HepG2 (cell line): ENCODE results near the gene TBX6. TPM values are rescaled to one million over a fixed set of nuclear protein-coding genes. Genes with fewer than 3 reads are reported as not detected.
A peak's percentile ranks its signal among the peaks of the same experiment; 100 is the strongest.

Experiments
- ATAC-seq: fragments of 200-7000 bp; cut with Tn5 transposase; 3 replicates; pipeline ENCODE4 v1.9.1; 2020; ENCODE audit warnings: mild to moderate bottlenecking, moderate library complexity
- BruUV-seq: library from RNA; stranded (reverse); fragments of 400-500 nt; replicated peaks from 2 replicates; lab custom pipeline; 2021; lab: Mats Ljungman, UMichigan
- CTCF ChIA-PET: fragments of 300-600 bp; formaldehyde crosslinking; extraction: SDS; loops from one replicate; lab custom pipeline; 2021; ENCODE audit warnings: low total read pairs, inconsistent platforms, low intra/inter-chr PET ratio; lab: Yijun Ruan, JAX
- POLR2A ChIA-PET: fragments of 350-600 bp; sonication (Branson Sonifier 250); formaldehyde crosslinking; loops from one replicate; lab custom pipeline; 2020; ENCODE audit warnings: antibody characterized with exemption, inconsistent platforms; lab: Yijun Ruan, JAX
- DNase-seq: peaks from one replicate; pipeline ENCODE4 v3.0.0-alpha.2; 2015; ENCODE audit warnings: low spot score
- FAIRE-seq: peaks from 3 replicates; lab custom pipeline; 2011; peaks lifted over from hg19 to GRCh38; lab: Jason Lieb, UNC
- H2AFZ ChIP-seq: one replicate; pipeline ENCODE4 v1.6.1; 2011; ENCODE audit warnings: low read length, inconsistent platforms
- H3K27ac ChIP-seq: fragments of 300-600 bp; 3 replicates; pipeline ENCODE4 v1.8.0; 2011; ENCODE audit warnings: mixed run types, mild to moderate bottlenecking, mixed read lengths, low read length, inconsistent platforms; ENCODE audit not compliant: insufficient read depth; ENCODE audit errors: extremely low read length
- H3K27me3 ChIP-seq, 2 experiments: fragments of 200-600 bp in 1 of 2; 2 replicates in 1 of 2; 3 replicates in 1 of 2; pipeline versions ENCODE4 v1.6.0 to v1.8.0; 2011; ENCODE audit warnings: low read length in 2 of 2, mild to moderate bottlenecking in 2 of 2, moderate library complexity in 2 of 2, inconsistent platforms in 1 of 2; ENCODE audit not compliant: insufficient read depth in 2 of 2, control insufficient read depth in 1 of 2
- H3K36me3 ChIP-seq, 2 experiments: fragments of 200-600 bp in 1 of 2; replicated peaks in 1 of 2; 2 replicates in 1 of 2; 3 replicates in 1 of 2; pipeline versions ENCODE4 v1.5.1 to v1.8.0; 2011; ENCODE audit warnings: low read length in 2 of 2, inconsistent platforms in 1 of 2; ENCODE audit not compliant: insufficient read depth in 2 of 2, control insufficient read depth in 1 of 2
- H3K4me1 ChIP-seq: 2 replicates; pipeline ENCODE4 v1.5.1; 2012; ENCODE audit warnings: low read length, inconsistent platforms; ENCODE audit not compliant: insufficient read depth
- H3K4me2 ChIP-seq: 2 replicates; pipeline ENCODE4 v1.6.0; 2011; ENCODE audit warnings: low read depth, low read length, inconsistent platforms
- H3K4me3 ChIP-seq, 3 experiments: fragments of 200-600 bp in 1 of 3; sonication (generic), shearing (Covaris generic) in 1 of 3; replicated peaks in 1 of 3; 2 replicates each; pipeline ENCODE4 v1.5.1; 2011 to 2016; ENCODE audit warnings: low read length in 3 of 3, inconsistent platforms in 2 of 3, low read depth in 2 of 3, mild to moderate bottlenecking in 2 of 3, control low read depth in 1 of 3, mixed read lengths in 1 of 3; ENCODE audit not compliant: insufficient read depth in 1 of 3
- H3K79me2 ChIP-seq: one replicate; pipeline ENCODE4 v1.6.1; 2011; ENCODE audit warnings: low read length, inconsistent platforms; ENCODE audit not compliant: insufficient read depth
- H3K9ac ChIP-seq: 2 replicates; pipeline ENCODE4 v1.6.0; 2011; ENCODE audit warnings: mild to moderate bottlenecking, low read depth, low read length, inconsistent platforms; ENCODE audit not compliant: insufficient read depth
- H3K9me3 ChIP-seq: 2 replicates; pipeline ENCODE4 v1.5.1; 2012; ENCODE audit warnings: mild to moderate bottlenecking, low read length
- H4K20me1 ChIP-seq: 2 replicates; pipeline ENCODE4 v1.6.0; 2011; ENCODE audit warnings: inconsistent platforms, mild to moderate bottlenecking, low read length, moderate library complexity; ENCODE audit not compliant: insufficient read depth
- ATRX ChIP-seq: sonication (generic); formaldehyde crosslinking; IDR thresholded peaks from 2 replicates; pipeline ENCODE4 v1.4.0; 2020; ENCODE audit warnings: missing genetic modification reagents, borderline replicate concordance
- CENPBD1 ChIP-seq: sonication (generic); formaldehyde crosslinking; IDR thresholded peaks from 2 replicates; pipeline ENCODE4 v1.8.0; 2022; ENCODE audit warnings: missing genetic modification reagents, low read depth, mild to moderate bottlenecking, borderline replicate concordance
- HOXD1 ChIP-seq: sonication (generic); formaldehyde crosslinking; IDR thresholded peaks from 2 replicates; pipeline ENCODE4 v1.5.0; 2020; ENCODE audit warnings: missing genetic modification reagents
- KDM5B ChIP-seq: sonication (generic); formaldehyde crosslinking; IDR thresholded peaks from 2 replicates; pipeline ENCODE4 v1.4.0; 2020; ENCODE audit warnings: missing genetic modification reagents, mild to moderate bottlenecking, borderline replicate concordance
- RERE ChIP-seq: IDR thresholded peaks from 2 replicates; pipeline ENCODE4 v1.6.1; 2016; ENCODE audit warnings: low read depth, missing genetic modification reagents, missing compliant biosample characterization
- SIN3A ChIP-seq: IDR thresholded peaks from 2 replicates; pipeline ENCODE4 v1.6.1; 2011; ENCODE audit warnings: low read depth, mild to moderate bottlenecking, control low read depth, low read length, borderline replicate concordance
- ZNF10 ChIP-seq: sonication (generic); formaldehyde crosslinking; IDR thresholded peaks from 2 replicates; pipeline ENCODE4 v1.4.0; 2020; ENCODE audit warnings: mild to moderate bottlenecking, low read depth, missing genetic modification reagents, borderline replicate concordance
- WGBS: methylation state at CpG from one replicate; pipeline ENCODE4 v1.1.6; 2017; ENCODE audit warnings: low lambda C conversion rate; 5-methylcytosine and 5-hydroxymethylcytosine counted together
- in situ Hi-C: cut with HindIII; loops from 2 replicates; pipeline ENCODE4 v1.10.0; 2017; ENCODE audit warnings: low pct_unique_long_range_greater_than_20kb; ENCODE audit not compliant: extremely low pct_ligation_motif_present
- intact Hi-C: fragments of 100-400 bp; cut with micrococcal nuclease; formaldehyde crosslinking; loops from one replicate; pipeline ENCODE4 v1.10.0; 2022; ENCODE audit not compliant: unreplicated experiment
- polyA plus RNA-seq, 8 experiments: library from polyadenylated mRNA; depleted of rRNA in 3 of 8; stranded (reverse) in 7 of 8; unstranded in 1 of 8; fragments of >200 nt; fragmentation: Illumina TruSeq in 4 of 8; extraction: Trizol in 4 of 8; gene quantifications; 2 replicates each; pipeline versions ENCODE4 v1.2.1 to v1.2.3, GENCODE V29; 2011 to 2016; ENCODE audit warnings: low read depth in 4 of 8, missing spikeins in 1 of 8, mixed read lengths in 1 of 8; ENCODE audit not compliant: insufficient read depth in 1 of 8
- total RNA-seq, 5 experiments: library from RNA; depleted of rRNA; stranded (reverse); fragments of >200 nt; fragmentation: Illumina TruSeq; extraction: Trizol; gene quantifications; 2 replicates each; pipeline ENCODE4 v1.2.3, GENCODE V29; 2016; ENCODE audit warnings: low read depth in 1 of 5
- TF ChIP-seq, protein P1 (sequence below): sonication (generic); formaldehyde crosslinking; conservative IDR thresholded peaks from 2 replicates; pipeline ENCODE4 v1.4.0; 2020; ENCODE audit warnings: missing genetic modification reagents
- TF ChIP-seq, protein P2 (sequence below), 2 experiments: sonication (generic) in 1 of 2; formaldehyde crosslinking in 1 of 2; IDR thresholded peaks; 2 replicates each; pipeline versions ENCODE4 v1.4.0 to v1.6.1; 2018 to 2020; ENCODE audit warnings: missing genetic modification reagents in 2 of 2, borderline replicate concordance in 1 of 2, low read depth in 1 of 2, mild to moderate bottlenecking in 1 of 2, missing biosample characterization in 1 of 2

Gene TBX6
- total and polyA plus RNA-seq, 2 of the 13 experiments (the other 11 are each of a cell fraction or from before 2014, with no cell fraction given), result 0.24 to 0.42 TPM

DNA sequence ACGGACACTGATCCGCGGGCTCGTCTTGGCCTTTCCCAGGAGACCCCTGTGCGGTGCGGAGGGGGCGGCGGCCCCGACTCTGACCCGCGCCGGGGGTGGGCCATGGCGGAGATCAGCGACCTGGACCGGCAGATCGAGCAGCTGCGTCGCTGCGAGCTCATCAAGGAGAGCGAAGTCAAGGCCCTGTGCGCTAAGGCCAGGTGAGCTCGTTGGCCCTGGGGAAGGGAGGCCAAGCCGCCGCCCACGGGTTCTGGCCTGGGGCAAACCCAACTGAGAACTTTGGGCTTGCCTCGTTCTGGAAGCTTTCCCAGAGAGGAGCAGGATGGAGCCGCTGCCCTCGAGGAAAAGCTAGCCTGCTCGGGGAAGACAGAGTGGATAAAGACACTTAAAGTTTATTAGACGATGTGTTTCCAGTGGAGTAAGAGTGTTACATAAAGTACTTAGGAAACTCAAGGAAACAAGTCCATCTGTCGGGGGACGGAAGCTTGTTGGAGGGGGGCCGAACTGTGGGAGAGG lies 15.4 kb downstream of the TBX6 start (continued):
- TF ChIP-seq, protein P1, sequence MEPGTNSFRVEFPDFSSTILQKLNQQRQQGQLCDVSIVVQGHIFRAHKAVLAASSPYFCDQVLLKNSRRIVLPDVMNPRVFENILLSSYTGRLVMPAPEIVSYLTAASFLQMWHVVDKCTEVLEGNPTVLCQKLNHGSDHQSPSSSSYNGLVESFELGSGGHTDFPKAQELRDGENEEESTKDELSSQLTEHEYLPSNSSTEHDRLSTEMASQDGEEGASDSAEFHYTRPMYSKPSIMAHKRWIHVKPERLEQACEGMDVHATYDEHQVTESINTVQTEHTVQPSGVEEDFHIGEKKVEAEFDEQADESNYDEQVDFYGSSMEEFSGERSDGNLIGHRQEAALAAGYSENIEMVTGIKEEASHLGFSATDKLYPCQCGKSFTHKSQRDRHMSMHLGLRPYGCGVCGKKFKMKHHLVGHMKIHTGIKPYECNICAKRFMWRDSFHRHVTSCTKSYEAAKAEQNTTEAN (CRISPR knock-in tag), result no peak
- TF ChIP-seq, protein P2, sequence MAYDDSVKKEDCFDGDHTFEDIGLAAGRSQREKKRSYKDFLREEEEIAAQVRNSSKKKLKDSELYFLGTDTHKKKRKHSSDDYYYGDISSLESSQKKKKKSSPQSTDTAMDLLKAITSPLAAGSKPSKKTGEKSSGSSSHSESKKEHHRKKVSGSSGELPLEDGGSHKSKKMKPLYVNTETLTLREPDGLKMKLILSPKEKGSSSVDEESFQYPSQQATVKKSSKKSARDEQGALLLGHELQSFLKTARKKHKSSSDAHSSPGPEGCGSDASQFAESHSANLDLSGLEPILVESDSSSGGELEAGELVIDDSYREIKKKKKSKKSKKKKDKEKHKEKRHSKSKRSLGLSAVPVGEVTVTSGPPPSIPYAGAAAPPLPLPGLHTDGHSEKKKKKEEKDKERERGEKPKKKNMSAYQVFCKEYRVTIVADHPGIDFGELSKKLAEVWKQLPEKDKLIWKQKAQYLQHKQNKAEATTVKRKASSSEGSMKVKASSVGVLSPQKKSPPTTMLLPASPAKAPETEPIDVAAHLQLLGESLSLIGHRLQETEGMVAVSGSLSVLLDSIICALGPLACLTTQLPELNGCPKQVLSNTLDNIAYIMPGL (CRISPR knock-in tag; IDR thresholded peaks at IDR 0.05; ENCODE audit: borderline replicate concordance in 1 of 2, low read depth in 1 of 2), result peak in 1 of 2 experiments; percentile 17; a peak in 1 of 4 replicates
- TF ChIP-seq SIN3A, result no peak; the same call in 1 of the 2 replicates
- no peak for TF ChIP-seq ATRX (CRISPR knock-in tag)

GRCh38 chr16:30075503-30076275 lies 16.0 kb downstream of the TBX6 start, which contains the start of gene PPP4C:
Gene PPP4C, plus strand, starts transcription at chr16:30075994. Its CDS starts 384 bp downstream, at chr16:30076378.
- no peaks in the 10 kb centered on the region; a peak in 1 of 5 replicates for H3K27me3 ChIP-seq
- peak within 1 kb of the TSS; percentile 82 for H3K27ac ChIP-seq
- peaks cover 14 to 40% of the 10 kb centered on the region in 2 experiments for H3K36me3 ChIP-seq
- in situ Hi-C loops (loop anchor here (25.0 kb wide), 1 partner anchor 562 kb away; no protein-coding TSS in a partner anchor), intact Hi-C loops (no loop called here)
- DNase-seq (peak; percentile 88), FAIRE-seq (no peak), ATAC-seq (peak; percentile 90)
- H4K20me1 ChIP-seq, result peaks cover 33% of the 10 kb centered on the region
- peak within 1 kb of the TSS; percentile 91 for H3K4me2 ChIP-seq
- peak within 1 kb of the TSS; percentile 81 to 98 (median 90) for H3K4me3 ChIP-seq
- H2AFZ ChIP-seq, result no peak within 1 kb of the TSS
- H3K9me3 ChIP-seq, result no peaks in the 10 kb centered on the region
- 3% methylated on average over 57 of the region's 67 CpGs for WGBS
- peaks cover 66% of the 10 kb centered on the region for H3K4me1 ChIP-seq
- ChIA-PET CTCF (no interaction called here), POLR2A (interaction anchor here (0.9 to 4.3 kb wide), 7 partner anchors 9 to 22 kb away, joined by 3 to 100 read pairs (median 8); partner anchors contain the start of genes ALDOA, TBX6 and YPEL3)
- TSS peak; percentile 99 for BruUV-seq
- peaks cover 38% of the 10 kb centered on the region for H3K79me2 ChIP-seq
- H3K9ac ChIP-seq, result peak within 1 kb of the TSS; percentile 90
- no peak for TF ChIP-seq RERE (CRISPR knock-in tag)
- no peak for TF ChIP-seq ZNF10 (CRISPR knock-in tag)
- no peak for TF ChIP-seq CENPBD1
- TF ChIP-seq KDM5B (CRISPR knock-in tag), result peak; percentile 65
- TF ChIP-seq HOXD1, result peak; percentile 18; the same call in 1 of the 2 replicates
